Activated T-cell treated with anti-CD3 and anti-CD28 coated beads, Interleukin-2, amount 50 U/mL, for 1 hour (primary cell): ENCODE measurements around the gene GALNT18.
"Not testable (repeated sequence)": the region's sequence is repeated elsewhere in the genome, so short reads cannot be mapped to it uniquely, and the experiment has no call there.

ENCODE experiments used
- DNase-seq: peaks from one replicate; pipeline ENCODE4 v3.0.0-alpha.2; 2020

GALNT18 gene

DNA sequence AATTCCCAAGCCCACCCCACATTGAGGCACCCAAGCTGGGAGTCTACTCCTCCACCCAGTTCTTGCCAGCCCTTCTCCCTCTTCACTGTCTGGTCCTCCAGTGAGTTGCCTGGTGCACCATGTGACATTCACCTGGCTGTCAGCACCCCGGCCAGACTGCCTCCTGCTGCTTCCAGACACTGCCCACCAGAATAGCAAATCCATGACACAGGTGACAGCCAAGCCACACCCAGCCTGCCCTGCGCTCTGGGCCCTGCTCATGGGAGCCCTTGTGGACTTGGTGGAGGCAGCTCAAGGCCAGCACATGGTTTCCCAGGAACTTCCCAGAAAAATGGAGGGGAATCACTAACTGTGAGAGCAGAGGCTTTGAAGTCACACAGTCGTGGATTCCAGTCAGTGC lies 172.5 kb downstream of the GALNT18 start:
- no peak for DNase-seq

DNA sequence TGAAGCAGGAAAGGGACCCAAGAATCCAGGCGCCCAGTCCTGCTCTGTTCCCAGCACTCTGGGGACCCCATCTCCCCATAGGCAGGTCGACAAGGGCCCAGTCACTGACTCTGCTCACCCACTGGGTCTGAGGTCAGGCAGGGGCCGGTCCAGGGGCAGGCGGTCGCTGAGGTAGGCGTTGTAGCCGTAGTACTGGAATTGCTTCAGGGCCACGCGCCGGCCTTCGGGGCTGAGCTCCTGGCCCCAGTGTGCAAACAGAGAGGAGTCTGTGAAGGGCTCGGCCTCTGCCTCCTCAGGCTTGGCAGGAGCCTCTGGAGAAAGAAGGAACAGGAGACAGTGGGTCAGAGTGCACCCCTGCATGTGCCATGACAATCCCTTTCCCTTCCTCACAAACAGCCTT lies 173.2 kb downstream of the GALNT18 start:
- no peak for DNase-seq

DNA sequence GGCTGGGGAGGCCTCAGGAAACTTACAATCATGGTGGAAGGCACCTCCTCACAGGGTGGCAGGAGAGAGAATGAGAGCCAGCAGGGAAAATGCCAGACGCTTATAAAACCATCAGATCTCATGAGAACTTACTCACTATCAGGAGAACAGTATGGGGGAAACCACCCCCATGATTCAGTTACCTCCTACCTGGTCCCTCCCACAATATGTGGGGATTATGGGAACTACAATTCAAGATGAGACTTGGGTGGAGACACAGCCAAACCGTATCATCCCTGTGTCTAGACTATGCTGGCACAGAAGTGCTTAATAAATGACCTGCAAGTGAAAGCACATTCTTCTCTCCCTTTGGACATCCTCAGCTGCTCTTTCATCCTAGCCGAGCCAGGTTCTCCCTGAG lies 174.2 kb downstream of the GALNT18 start:
- not testable (repeated sequence) for DNase-seq

DNA sequence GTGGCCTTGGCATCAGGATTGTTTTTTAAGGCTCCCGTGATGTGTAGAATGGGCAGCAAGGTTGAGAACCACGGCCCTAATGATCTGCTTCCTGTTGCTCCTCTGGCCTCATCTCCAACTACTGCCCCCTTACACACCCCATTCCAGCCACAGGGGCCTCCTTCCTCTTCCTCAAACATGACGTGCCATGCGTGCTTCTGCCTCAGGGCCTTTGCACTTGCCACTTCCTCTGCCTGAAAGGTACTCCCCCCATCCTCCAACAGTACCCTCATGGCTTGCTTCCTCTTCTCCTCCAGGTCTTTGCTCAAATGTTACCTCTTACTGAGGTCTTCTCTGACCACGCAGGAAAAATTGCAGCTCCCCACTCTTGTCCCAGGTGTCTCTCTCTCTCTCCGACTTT lies 174.8 kb downstream of the GALNT18 start:
- DNase-seq = no peak

DNA sequence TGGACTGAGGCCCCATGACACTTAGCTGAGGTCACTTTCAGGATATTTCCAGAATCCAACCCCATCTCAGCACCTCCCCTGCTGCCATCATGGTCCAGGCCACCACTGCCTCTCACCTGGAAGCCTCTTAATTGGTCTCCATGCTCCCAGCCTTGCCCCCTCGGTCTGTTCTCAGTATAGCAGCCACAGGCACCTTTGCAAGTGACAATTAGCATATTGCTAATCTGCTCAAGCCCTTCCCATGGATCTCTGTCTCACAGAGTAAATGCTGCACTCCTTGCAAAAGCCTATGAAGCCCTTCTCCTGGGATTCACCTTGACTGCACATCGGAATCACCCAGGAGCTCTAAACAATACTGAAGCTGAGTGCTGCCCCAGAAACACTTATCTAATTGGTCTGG lies 175.2 kb downstream of the GALNT18 start:
- DNase-seq = no peak

DNA sequence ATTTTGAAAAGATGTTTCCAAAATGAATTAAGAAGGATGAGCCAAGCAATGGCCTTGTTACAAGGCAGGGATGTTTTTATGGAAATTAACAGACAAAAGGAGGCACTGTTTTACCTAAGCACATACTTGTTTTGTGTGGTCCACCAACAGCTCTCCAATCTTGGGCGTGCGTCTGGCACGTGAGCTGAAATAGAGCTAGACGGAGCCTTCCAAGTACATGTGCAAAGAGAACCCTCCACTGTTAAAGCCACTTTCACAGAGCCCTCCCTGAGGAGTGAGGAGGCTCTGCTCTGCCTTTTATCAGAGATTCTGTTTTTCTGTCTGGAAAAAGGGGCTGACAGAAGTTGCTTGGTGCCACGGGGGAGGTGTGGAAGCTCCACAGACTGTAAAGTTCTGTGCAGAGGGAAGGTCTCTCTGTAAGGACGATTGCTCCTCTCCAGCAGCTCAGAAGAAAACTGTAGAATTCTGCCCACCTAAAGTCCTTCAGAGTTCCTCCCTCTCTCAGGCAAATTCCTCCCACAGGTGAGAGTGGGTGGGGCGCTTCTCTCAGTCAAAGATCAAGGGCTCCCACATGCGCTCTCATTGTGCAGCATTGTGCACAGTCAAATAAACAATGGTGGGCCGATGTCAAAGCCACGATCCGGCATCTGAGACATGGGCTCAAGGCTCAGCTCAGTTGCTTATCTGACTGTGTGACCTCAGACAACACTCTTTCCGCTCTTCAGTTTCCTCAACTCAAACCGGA lies 176.2 kb downstream of the GALNT18 start:
- DNase-seq = no peak

DNA sequence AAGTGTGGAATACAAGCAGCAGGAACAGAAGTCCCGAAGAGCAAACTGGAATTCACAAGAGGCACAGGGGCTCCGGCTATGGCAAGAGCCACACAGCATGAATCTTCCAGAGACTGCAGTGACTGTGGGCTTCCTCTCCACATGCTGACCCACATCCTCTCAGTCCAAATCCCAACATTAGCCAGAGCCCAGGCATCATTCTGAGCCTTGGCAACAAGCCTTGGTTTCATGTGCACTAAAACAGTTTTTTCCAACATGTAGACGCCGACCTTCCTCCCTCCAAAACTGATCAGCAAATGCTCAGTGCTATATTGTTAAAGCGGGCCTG lies 177.0 kb downstream of the GALNT18 start:
- DNase-seq = no peak

DNA sequence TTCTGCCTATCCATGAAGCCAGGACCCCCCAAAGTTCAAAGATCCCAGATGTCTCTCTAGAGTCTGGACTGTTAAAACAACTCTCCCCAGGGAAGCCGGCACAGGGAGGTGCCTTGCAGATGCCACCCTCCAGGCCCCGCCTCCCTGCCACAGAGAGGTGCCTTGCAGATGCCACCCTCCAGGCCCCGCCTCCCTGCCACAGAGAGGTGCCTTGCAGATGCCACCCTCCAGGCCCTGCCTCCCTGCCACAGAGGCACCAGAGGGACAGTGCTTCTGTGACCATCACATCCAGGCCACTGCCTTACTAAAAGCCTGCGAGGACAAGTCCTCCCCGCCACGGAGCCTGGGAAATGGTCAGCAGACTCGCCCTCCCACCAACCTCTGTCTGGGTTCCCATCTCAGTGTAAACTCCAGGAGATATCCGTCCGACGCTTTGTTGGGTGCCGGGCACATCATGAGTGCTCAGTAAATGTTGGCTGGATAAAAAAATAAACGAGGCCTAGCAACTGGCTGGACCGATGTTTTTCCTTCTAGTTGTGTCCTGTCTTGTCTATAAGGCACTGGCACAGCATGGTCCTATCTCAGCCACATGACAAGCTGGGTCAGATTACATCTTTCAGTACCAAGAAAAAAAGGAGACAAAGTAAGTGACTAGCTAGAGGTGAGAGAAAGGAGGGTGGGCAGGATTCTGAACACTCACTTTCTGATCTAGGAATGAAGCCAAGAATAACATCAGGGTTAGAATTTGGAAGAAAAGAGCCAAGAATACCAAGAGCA lies 177.6 kb downstream of the GALNT18 start:
- DNase-seq = no peak

DNA sequence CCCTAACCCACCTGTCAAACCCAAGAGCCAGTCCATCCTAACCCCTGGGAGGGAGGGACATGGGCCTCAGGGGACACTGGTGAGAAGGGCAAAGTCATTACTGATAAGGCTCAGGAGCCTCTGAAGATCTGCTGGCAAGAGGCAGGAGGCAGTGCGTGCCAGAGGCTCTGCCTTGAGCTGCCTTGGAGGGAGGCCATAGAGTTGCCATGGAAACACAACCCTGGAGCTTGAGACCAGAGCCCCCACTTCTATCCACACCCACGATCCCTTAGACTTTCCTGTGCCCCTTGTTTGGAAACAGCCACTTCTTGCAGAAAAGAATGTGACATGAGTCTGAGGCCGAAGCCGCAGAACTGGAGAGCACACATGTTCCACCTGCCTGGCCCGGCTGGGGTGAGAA lies 179.0 kb downstream of the GALNT18 start:
- no peak for DNase-seq

DNA sequence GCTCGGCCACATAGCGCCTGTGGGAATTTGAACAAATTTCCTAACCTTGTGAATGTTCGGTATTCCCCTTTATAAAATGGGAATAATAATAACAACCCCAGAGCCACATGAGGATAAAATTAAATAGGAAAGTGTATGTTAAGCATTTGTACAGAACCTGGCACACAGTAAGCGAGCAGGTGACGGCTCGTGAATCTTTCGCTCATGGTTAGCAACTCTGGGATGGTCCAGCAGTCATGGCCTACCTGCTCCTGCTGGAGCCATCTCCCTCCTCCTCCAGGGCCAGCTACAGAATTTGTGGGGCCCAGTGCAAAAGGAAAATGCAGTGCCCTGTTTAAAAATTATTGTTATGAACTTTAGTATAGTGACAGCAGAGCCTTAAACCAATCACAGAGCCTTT lies 180.3 kb downstream of the GALNT18 start:
- DNase-seq = no peak

DNA sequence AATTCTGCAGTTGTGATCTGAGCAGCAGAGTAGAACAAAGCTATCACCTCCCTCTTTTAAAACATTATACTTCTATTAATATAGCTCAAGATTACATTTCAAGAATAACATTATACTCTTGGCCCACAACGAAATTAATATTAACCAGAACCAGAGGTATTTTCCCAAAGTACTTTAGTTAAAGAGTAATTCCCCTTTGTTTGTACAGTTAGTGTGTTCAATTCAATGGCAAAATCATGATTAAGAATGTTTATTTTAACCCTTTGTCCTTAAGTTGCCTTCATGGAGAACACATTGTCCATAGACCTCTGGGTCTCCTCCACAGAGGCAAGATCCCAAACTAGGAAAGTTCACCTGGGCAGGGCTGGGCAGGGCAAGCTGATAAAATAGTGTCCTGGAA lies 180.7 kb downstream of the GALNT18 start:
- no peak for DNase-seq

DNA sequence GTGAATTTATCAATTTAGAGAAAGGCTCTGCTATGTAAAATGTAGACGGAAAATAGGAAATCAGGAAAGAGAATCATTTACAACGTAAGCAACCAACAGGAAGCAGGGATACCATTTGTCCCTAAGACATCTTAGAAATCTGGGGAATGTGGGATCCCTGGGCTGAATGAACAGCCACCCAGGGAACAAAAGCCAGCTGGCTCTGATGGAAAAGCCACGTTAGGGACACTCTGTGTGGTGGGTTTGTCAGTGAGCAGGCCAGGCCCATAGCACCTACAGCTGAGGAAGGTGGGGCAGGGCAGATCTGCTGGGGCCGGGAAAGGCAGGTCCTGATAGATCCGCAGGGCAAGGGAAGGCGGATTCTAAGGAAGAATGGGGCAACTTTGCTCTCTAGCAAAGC lies 181.7 kb downstream of the GALNT18 start:
- no peak for DNase-seq

DNA sequence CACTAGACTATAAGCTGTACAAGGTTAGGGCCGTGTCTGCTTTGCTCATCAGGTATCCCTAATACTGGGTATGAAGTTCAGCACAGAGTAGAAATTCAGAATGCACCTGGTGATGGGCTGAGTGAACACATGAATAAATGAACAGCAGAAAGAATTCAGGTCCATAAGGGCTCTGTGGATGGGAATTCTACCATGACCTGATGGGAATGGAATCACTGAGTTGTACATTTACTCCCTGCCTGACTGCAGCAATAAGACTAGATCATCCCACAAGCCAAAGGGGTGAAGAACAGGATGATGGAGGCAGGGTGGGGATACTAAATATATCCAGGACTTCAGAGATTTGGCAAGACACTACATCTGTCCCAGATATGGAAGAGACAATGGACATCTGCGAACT lies 182.2 kb downstream of the GALNT18 start:
- no peak for DNase-seq

DNA sequence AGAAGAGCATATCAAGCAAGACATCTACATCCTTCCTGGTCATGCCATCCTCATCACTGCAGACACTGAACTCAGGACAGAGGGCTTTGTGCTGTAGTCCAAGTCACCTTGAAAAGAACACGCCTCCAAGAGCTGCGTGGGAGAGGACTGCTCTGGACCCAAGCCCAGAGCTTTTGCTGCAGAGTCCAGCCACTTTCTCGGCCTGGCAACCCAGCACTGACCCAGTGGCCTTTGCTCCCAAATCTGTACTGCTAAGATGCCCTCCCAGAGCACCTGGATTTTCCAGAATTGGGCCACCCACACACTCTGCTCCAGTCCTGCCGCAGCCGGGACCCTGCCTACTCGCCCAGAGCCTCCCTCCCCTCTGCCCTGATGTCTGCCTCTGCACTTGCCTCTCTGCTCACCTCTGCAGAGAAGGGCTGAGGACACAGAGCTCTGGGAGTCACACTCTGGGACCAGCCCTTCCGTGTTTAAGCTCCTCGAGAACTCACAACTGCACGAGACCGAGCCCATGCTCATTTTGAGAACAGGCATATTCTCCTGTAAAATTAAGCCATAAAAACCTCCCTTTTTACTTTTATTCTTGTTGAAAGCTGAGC lies 185.0 kb downstream of the GALNT18 start:
- DNase-seq = no peak

DNA sequence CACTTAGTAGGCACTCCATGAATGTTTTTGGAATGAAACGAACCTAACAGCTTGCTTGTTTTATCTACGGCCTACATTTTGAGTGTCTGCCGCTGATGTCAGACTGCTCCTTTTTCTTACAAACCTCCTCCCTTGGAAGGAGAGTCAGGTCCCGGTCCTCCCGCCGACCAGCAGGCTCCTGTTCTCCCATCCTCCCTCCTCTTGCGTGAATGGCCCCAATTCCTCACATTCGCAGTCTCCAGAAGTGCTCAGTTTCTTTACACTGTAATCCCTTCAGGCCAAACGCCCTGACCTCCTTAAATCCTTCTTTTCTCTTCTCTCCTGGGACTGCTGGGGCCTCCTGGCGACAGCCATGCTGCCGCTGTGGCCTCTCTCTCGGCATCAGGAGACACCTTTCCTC lies 186.2 kb downstream of the GALNT18 start:
- no peak for DNase-seq

DNA sequence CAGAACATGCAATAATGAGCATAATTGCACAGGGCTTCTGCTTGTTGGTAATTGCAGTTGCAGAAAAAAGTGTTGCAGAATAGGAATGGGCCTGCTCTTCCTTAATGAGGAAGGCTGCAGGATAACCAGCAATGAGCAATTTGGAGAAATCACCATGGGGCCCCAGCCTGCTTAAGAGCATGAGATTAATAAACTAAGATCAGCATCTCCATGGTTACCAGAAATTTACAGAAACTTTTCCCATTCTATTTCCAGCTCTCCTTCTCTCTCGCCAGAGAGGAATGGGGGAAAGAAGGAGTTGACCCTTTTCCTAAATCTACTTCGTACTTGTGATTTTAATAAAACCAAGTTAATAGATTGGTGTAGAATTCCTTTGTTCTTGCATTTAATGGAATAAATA lies 187.8 kb downstream of the GALNT18 start:
- no peak for DNase-seq

DNA sequence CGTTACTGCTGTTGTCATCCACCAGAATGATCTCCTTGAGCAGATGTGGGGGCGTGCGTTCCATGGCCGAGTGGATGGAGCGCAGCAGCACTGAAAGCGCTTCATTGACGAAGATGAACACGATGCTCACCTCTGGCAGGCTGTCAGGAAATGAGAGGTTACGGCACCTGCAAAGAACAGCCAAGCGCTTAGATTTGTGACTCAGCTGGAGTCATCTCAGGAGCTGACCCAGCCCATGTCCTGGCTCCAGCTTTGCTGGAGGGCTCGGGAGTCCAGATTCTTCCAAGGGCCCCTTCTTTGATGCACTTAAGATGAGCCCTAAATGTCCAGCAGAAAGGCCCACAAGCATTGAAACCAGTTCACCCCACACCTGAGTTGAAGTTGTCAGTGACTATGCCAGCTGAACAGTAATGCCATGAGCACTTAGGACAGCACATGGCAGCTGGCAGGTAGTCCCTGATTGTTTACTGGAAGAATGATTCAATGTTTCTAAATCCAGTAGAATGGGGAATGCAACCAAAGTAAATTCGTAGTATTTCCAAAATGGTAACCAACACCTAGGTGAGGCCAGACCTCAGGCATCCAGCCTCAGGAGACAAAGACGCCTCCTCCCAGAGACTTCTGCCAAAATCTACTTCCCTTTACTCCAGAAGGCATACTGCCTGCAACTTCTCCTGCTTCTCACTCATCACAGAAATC lies 189.0 kb downstream of the GALNT18 start:
- DNase-seq = no peak

DNA sequence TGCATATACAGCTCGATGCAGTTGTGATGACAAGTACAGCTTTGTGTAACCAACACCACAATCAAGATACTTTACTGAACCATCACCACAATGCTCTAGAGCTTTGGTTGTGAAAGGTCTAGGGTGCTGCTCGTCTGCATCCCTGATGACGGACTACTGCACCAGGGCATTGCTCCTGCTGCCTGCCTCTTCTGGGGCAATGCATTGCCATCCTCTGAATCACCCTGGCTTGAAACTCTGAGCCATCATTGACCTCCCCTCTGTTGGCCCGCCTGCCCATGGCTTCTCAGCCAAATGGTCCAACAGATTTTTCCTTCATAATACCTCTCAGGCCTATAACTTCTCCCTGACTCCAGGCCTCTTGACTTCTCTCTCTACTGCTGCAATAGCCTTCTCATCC lies 191.4 kb downstream of the GALNT18 start:
- no peak for DNase-seq

DNA sequence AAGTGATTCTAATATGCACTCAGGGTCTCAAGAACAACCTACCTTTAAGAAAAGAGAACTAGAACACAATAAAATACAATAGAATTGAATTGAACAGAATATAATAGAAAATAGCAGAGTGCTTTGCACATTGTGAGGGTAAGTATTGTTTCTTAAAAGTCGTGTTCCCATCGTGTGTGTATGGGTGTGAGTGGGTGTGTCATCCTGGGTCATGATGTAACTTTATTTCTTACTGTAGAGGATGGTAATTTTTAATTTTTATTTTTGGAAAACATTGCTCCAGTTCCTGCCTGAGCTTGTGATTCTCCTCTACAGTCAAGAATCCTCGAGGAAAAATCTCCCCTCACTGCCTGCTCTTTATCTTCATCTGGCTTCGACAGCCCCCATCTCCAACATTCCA lies 193.1 kb downstream of the GALNT18 start:
- no peak for DNase-seq

DNA sequence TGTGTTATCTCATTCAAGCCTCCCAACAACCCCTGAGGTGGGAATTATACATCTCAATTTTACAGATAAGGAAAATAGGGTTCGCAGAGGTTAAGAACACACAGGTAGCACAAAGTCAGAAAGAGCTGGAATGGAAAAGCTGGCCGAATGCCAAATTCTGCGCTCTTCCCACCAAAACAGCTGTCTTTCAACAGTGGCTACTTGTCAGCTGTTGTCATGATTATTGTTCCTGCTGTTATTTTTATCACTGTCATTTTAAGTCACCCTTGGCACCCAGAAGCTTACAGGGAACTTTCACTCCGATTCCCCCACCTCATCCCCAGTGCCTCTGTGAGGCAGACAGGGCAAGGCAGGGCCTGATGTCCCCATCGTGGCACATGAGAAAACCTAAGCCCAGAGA lies 194.3 kb downstream of the GALNT18 start:
- DNase-seq = no peak

DNA sequence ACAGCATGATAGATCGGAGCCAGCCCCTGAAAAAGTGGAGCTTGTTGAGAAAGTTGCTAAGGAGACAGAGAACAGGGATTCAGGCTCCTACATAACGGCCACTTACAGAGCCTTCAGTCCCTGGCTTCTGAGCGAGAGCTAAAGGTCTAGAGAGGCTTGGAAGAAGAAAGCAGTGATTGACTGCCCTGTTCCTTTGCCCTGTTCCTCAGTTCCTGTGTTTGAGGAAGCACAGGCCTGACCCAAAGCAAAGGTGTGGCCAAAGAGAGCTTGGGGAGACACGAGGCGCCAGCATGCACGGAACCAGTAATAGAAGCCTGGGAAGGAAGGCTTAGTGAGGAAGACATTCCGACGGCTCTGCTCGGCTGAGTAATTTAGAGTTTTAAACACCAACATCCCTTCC lies 194.7 kb downstream of the GALNT18 start:
- DNase-seq = no peak

DNA sequence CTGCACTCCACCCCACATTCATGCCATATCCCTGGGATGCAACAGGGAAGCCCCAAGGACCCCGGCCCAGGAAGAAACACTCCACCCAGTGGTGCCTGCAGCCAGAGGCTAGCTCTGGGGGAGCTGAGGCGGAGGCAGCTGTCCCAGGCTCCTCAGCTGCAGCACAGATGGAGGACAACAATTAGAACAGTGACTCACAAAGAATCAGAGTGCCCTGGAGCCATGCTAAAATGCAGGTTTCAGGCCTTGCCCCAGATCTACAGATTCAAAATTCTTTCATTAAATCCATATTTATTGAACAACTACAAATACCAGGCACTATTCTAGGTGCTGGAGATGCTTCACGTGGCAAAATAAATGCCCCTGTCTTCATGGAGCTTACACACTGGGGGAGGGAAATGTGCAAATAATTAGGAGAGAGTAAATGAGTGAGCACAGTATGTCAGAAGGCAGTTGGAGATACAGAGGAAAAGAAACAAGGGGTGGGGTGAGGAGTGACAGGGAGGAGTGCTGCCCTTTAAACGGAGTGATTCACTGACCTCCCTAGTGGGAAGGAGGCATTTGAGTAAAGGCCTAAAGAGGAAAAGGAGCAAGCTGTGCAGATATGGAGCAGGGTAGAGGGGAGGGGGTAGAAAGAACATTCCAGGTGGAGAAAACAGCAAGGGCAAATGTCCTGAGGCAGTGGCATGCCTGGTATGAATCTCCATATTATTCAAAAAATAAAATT lies 195.4 kb downstream of the GALNT18 start:
- no peak for DNase-seq

DNA sequence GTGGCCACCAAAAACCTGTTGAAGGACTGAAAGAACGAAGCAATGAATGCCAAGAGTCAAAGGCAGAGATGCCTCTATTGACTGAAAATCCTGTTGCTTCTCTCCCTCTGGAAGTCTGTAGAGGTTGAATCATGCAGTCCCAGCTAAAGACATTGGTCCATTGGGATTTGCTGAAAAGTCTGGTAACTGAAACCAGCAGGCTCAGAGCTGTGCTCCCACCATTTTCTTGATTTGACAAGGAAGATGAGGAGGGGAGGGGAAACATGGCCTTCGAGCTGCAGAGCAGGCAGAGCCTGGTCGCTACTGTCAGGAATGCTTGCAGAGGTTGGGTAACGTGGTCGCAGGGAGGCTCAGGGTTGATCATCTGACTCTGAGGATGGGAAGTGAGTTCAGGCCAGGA lies 196.0 kb downstream of the GALNT18 start:
- DNase-seq = no peak
